ENCODE data around the gene DLGAP1.

GRCh38 chr18:4107049-4107467 lies 348.0 kb downstream of the DLGAP1 start:
- no peak for TF ChIP-seq CTCF (IDR thresholded peaks at IDR 0.05)
- TF ChIP-seq ZFX (IDR thresholded peaks at IDR 0.05; ENCODE audit: borderline replicate concordance): no peak
